ENCODE measurements around the gene GOLGA6B.
"Not testable (repeated sequence)": the region's sequence is repeated elsewhere in the genome, so short reads cannot be mapped to it uniquely, and the experiment has no call there.

GOLGA6B gene

GRCh38 chr15:72663931-72664330 is 9.4 kb downstream of the GOLGA6B start:
- not testable (repeated sequence) for DNase-seq (ENCODE audit: low spot score)

GRCh38 chr15:72665706-72666105 is 11.2 kb downstream of the GOLGA6B start:
- DNase-seq (ENCODE audit: low spot score), result not testable (repeated sequence)

- DNase-seq (ENCODE audit: low spot score), result not testable (repeated sequence)
Observed at GRCh38 chr15:72669803-72670202, 15.3 kb downstream of the GOLGA6B start.

- peak; percentile 84 for DNase-seq (ENCODE audit: low spot score)
Observed at GRCh38 chr15:72670656-72671352, 16.3 kb downstream of the GOLGA6B start.

GRCh38 chr15:72671525-72671924 is 17.0 kb downstream of the GOLGA6B start:
- no peak for DNase-seq (ENCODE audit: low spot score)

- no peak for DNase-seq (ENCODE audit: low spot score)
Observed at GRCh38 chr15:72676838-72677237, 22.3 kb downstream of the GOLGA6B start.

- no peak for DNase-seq (ENCODE audit: low spot score)
Observed at GRCh38 chr15:72680931-72681330, 26.4 kb downstream of the GOLGA6B start.

- DNase-seq (ENCODE audit: low spot score), result no peak
Observed at GRCh38 chr15:72682772-72683171, 28.3 kb downstream of the GOLGA6B start.

- no peak for DNase-seq (ENCODE audit: low spot score)
Observed at GRCh38 chr15:72685301-72685924, 30.9 kb downstream of the GOLGA6B start.

GRCh38 chr15:72685925-72686794 is 31.7 kb downstream of the GOLGA6B start, which contains the start of the genes BBS4 and HIGD2B:
BBS4 (plus strand) TSS chr15:72686207; CDS start chr15:72686228, 21 bp downstream.
HIGD2B (minus strand) TSS chr15:72686182; CDS start chr15:72676374, 9,808 bp downstream.
- DNase-seq (ENCODE audit: low spot score), result peak; percentile 95

GRCh38 chr15:72688697-72689096 is 34.2 kb downstream of the GOLGA6B start:
- no peak for DNase-seq (ENCODE audit: low spot score)

GRCh38 chr15:72690938-72691337 is 36.4 kb downstream of the GOLGA6B start:
- no peak for DNase-seq (ENCODE audit: low spot score)

GRCh38 chr15:72698938-72699337 is 44.4 kb downstream of the GOLGA6B start:
- DNase-seq (ENCODE audit: low spot score), result no peak

- no peak for DNase-seq (ENCODE audit: low spot score)
Observed at GRCh38 chr15:72700076-72700475, 45.6 kb downstream of the GOLGA6B start.

GRCh38 chr15:72706266-72706665 is 51.8 kb downstream of the GOLGA6B start:
- peak; percentile 3 for DNase-seq (ENCODE audit: low spot score)

- not testable (repeated sequence) for DNase-seq (ENCODE audit: low spot score)
Observed at GRCh38 chr15:72708551-72709303, 54.2 kb downstream of the GOLGA6B start.
